ENCODE data around the gene AFAP1L1.

Gene AFAP1L1

GRCh38 chr5:149317281-149318048 lies 45.8 kb downstream of the AFAP1L1 start:
- peak; percentile 31 for DNase-seq

- DNase-seq, result no peak
Observed at GRCh38 chr5:149319174-149319573, 47.5 kb downstream of the AFAP1L1 start.

GRCh38 chr5:149320791-149321330 lies 49.2 kb downstream of the AFAP1L1 start:
- DNase-seq, result no peak

GRCh38 chr5:149322518-149322917 lies 50.9 kb downstream of the AFAP1L1 start:
- no peak for DNase-seq

DNA sequence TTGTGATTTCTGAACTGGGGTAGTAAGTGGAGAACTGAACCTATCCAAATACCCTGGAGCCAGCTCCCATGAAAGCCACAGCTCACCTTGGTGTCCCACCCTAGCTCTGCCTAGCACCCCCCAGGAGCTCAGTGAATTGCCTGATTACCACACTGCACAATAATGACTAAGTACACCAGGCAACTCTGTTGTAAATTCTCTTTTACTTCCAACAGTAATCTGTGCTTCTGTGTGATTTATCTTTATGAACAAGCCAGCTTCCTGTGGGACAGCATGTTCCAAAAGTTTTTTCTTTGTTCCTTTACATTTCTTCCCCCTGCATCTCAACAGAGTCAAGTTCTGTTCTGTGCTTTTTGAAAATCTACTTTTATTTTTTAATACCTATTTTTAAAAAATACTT lies 51.6 kb downstream of the AFAP1L1 start:
- DNase-seq, result no peak

DNA sequence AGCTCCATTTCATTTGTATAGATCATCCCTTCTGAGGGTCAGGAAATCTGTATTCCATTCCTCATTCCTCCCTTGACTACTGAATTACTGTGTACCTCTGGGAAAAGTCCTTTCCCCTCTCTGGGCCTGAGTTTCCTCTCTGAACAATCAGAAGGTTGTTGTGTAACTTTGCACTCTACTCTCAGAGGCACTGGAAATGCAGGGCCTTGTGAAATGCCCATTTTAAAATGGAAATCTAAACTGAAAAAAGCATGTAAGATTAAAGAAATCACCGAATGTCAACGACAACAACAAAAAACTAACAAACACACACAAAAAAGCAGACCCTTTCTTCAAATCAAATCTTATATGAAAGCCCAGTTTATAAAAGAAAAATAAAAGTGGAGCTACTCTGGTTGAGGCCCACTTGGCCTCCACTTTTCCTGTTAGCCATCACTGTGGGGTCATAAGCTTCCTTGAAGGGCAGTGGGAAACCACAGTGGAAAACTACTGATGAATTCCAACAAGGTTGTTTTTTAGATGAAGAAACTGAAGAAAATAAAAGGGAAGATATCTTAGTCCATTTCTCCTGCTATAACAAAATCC lies 52.1 kb downstream of the AFAP1L1 start:
- DNase-seq, result no peak

GRCh38 chr5:149324641-149325040 lies 53.0 kb downstream of the AFAP1L1 start:
- DNase-seq, result no peak

GRCh38 chr5:149325166-149325735 lies 53.6 kb downstream of the AFAP1L1 start:
- no peak for DNase-seq

- DNase-seq, result no peak
Observed at GRCh38 chr5:149325894-149326293, 54.2 kb downstream of the AFAP1L1 start.

DNA sequence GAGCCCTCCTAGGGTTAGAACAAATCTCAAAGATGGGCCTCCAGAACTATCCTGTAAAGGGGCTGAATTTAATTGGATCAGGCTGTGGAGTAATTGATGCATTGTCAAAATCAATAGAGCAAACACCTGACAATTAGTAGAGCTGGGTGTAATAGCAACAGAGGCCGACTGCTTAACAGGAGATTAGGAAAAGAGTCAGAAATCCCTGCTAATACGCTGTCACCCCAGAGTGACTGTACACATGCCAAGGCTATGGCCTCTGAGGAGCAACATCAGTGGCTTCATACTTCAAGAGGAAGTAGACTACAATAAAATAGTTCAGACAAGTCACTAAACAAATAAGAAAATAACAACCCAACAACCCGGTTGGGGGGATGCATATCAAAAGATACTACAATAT lies 55.0 kb downstream of the AFAP1L1 start:
- DNase-seq, result no peak

- DNase-seq, result no peak
Observed at GRCh38 chr5:149328177-149328576, 56.5 kb downstream of the AFAP1L1 start.

DNA sequence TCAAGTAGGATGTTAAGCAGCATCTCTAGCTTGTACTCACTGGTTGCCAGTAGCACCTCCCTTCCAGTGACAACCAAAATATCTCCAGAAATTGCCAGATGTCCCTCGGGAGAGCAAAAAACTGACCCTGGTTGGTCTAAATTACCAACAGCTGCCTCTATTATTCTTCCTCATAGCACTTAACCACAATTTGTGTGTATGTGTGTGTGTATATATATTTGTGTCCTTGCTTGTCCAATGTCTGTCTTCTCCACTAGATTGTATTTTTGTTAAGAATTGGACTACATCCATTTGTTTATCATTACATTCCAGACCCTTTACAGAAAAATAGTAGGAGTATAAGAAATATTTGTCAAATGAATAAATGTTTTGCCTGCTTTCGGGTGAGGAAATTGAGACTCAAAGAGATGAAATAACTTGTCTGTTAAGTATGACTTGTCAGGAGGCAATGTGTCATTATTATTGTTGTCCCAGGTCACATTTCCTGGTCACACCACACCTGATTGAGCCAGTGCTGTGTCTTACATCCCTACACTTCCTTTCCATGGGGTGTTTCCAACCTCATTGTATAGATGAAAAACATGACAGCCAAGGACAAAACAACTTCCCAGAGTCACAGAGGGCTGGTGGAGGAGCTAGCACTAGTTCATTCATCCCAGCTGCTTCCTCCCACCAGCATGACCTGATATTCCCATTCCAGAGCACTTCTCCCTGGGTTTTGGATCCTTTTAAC lies 62.2 kb downstream of the AFAP1L1 start:
- no peak for DNase-seq

GRCh38 chr5:149337736-149338135 lies 66.1 kb downstream of the AFAP1L1 start:
- DNase-seq, result no peak

DNA sequence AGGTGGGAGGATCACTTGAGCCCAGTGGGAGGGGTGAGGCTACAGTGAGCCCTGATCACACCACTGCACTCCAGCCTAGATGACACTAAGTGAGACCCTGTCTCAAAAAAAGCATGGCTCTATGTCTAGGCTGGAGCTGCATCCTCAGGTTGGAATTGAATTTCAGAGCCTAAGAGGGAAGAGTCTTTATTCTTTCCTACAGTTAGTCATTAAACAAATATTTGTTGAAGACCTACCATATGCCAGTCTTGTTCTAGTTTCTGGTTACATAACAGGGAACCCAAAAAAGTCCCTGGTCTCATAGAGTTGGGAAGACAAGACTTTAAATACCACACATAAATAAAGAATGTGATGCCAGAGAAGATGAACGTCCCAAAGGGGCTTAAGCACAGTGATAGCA lies 66.7 kb downstream of the AFAP1L1 start:
- no peak for DNase-seq

DNA sequence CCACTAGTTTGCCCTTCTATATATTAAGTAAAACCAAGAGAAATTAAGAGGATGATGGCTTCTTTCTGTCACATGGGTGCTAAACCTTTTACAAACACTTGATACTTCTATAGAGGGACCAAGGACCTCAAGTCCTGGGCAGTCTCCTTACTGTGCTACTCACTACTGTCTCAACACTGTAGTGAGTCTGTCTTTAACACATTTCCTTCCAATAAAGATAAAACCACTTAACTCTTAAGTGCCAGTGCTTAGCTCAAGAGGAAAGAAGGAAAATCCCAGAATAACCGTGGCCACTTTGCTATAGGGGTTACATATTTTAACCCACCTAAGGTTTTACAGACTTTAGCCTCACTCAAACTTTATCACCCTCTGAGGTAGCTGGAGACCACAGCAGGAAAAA lies 69.3 kb downstream of the AFAP1L1 start:
- no peak for DNase-seq

- no peak for DNase-seq
Observed at GRCh38 chr5:149341876-149342275, 70.2 kb downstream of the AFAP1L1 start.

DNA sequence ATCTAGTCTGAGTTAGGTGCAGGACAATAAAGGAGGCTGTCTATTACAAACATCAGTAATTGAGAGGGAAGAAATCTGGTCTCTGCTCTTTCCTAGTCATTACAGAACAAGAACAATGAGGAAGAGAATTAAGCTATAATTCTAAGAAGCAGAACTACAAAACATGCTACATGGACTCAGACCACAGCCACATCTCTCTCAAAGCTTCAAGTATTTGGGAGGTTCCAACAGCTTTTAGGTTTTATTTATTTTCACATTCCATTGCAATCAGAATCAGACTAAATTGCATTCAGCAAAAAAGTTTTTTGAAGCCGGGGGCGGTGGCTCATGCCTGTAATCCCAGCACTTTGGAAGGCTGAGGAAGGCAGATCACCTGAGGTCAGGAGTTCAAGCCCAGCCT lies 72.5 kb downstream of the AFAP1L1 start:
- DNase-seq, result no peak

DNA sequence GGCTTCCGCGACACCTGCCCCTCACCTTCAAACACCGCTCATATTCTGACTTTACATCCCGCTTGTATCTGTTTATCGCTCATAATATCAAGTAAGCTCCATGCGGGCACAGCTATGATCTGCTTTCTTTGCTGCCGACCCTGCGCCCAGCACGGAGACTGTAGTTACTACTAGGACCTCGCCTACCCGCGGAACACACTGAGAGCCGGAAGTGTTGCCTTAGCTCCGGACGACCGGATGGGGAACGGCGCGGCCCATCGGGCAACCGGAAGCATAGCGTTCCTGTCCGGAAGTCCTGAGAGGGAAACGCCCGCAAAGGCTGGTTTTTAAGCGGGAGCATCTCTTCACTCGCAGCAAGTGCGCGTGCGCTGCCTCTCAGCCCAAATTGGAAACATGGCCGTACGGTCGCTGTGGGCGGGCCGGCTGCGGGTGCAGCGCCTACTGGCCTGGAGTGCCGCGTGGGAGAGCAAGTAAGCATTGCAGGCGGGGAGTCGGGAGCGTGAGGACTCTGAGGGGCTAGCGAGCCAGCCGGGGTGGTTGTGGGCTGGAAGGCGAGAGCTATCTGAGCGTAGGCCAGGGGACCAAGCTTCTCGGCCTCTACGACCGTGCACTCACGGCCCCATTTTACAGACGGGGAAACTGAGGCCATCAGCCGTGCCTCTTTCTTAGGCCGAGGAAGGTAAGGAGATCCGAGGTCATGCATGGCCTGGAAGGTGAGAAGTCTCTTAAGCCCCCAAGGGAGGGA lies 73.7 kb downstream of the AFAP1L1 start, which contains the start of gene GRPEL2:
Gene GRPEL2 (plus strand): TSS at position 353 of the 745 bp plus-strand sequence. CDS start 41 bp downstream, at position 394.
- DNase-seq, result peak; percentile 95

- peak; percentile 36 for DNase-seq
Observed at GRCh38 chr5:149345892-149346222, 74.2 kb downstream of the AFAP1L1 start.

- no peak for DNase-seq
Observed at GRCh38 chr5:149348518-149348917, 76.9 kb downstream of the AFAP1L1 start.

DNA sequence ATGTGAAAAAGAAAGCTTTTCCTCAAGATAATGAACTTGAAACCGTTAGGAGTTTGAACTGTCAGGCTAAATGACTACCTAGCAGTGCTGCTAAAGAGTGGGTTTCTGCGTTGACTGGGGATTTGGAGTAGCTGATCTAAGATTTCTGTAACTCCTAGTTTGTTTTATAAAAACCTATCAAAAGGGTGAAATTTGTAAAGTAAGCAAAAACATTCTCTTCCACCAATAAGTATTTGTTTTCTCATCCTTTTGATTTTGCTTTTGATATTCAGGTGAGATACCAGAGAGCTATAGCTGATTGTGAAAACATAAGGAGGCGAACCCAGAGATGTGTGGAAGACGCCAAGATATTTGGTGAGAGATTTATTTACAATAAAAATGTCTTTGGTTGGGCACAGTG lies 77.7 kb downstream of the AFAP1L1 start:
- DNase-seq, result no peak

DNA sequence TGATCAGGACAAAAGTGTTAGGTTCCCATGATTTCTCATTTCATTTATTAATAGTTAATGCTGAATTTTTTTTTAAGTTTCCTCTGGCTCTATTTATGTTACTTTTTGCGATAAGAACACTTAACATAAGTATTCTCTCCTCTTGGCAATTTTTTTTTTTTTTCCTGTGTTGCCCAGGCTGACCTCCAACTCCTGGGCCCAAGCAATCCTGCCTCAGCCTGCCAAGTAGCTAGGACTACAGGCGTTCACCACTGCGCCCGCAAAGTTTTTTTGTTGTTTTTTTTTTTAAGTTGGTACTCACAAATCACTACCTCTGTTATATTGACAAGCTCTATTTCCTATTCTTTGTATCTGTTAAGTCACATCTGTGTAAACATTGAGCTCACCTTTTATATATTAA lies 80.5 kb downstream of the AFAP1L1 start:
- no peak for DNase-seq

- DNase-seq, result no peak
Observed at GRCh38 chr5:149353911-149354310, 82.3 kb downstream of the AFAP1L1 start.

Measured in activated naive CD4-positive, alpha-beta T cell treated with Interleukin-2 at 50 U/mL for 16 hours (primary cell).